AG04450 (cell line): ENCODE data around the gene C7orf25. TPM values are rescaled to one million over a fixed set of nuclear protein-coding genes. Genes with fewer than 3 reads are reported as not detected.

Source experiments
- CTCF ChIA-PET: fragments of 300-600, 350-600 bp; formaldehyde crosslinking; extraction: SDS; loops from one replicate; lab custom pipeline; 2022; ENCODE audit warnings: antibody characterized with exemption, inconsistent platforms; lab: Charles Lee
- POLR2A ChIA-PET: fragments of 350-600 bp; formaldehyde crosslinking; extraction: SDS; loops from one replicate; lab custom pipeline; 2021; ENCODE audit warnings: antibody characterized with exemption, inconsistent platforms; lab: Yijun Ruan, JAX
- DNase-seq: peaks from one replicate; pipeline ENCODE4 v3.0.0-alpha.2; 2011; ENCODE audit warnings: low read depth, low spot score
- H3K27ac ChIP-seq: one replicate; pipeline ENCODE4 v1.5.1; 2012; ENCODE audit warnings: low read depth, low read length, control low read depth
- H3K27me3 ChIP-seq: one replicate; pipeline ENCODE4 v1.6.0; 2012; ENCODE audit warnings: low read length; ENCODE audit not compliant: control insufficient read depth, insufficient read depth
- H3K4me3 ChIP-seq: 2 replicates; pipeline ENCODE4 v1.5.1; 2011; ENCODE audit warnings: mild to moderate bottlenecking, low read depth, low read length, control low read depth
- H3K9me3 ChIP-seq: 2 replicates; pipeline ENCODE4 v1.5.1; 2012; ENCODE audit warnings: low read length; ENCODE audit not compliant: control insufficient read depth, insufficient read depth
- CTCF ChIP-seq: IDR thresholded peaks from 2 replicates; pipeline ENCODE4 v1.5.1; 2011; ENCODE audit warnings: low read depth, low read length, control low read depth, inconsistent platforms
- polyA plus RNA-seq: library from polyadenylated mRNA; depleted of rRNA; stranded (reverse); fragments of >200 nt; gene quantifications from 2 replicates; pipeline ENCODE4 v1.2.3, GENCODE V29; 2011

C7orf25 gene
- polyA plus RNA-seq, 1 experiment: 3.8 TPM

GRCh38 chr7:42931447-42931833 lies 19.6 kb upstream of the C7orf25 start:
- Histone ChIP-seq H3K27me3 (no peaks in the 10 kb centered on the region), H3K9me3 (no peaks in the 10 kb centered on the region), H3K4me3 (peak overlapping the region; percentile 93), H3K27ac (peak overlapping the region; percentile 76)
- ChIA-PET POLR2A (interaction anchor here (0.8 to 1.7 kb wide), 3 partner anchors 10 to 318 kb away, joined by 3 to 10 read pairs (median 3); no protein-coding TSS in a partner anchor), CTCF (interaction anchor here (0.6 to 2.7 kb wide), 5 partner anchors 330 to 991 kb away, joined by 3 to 12 read pairs (median 7); no protein-coding TSS in a partner anchor)
- no peak for TF ChIP-seq CTCF
- no peak for DNase-seq

- TF ChIP-seq CTCF: no peak
- ChIA-PET CTCF (interaction anchor here (0.6 to 2.9 kb wide), 6 partner anchors 10 to 990 kb away, joined by 3 to 19 read pairs (median 8); partner anchors contain the start of gene STK17A), POLR2A (no interaction called here)
- Histone ChIP-seq H3K4me3 (peak overlapping the region; percentile 93), H3K27me3 (no peaks in the 10 kb centered on the region), H3K27ac (no peak overlapping the region), H3K9me3 (no peaks in the 10 kb centered on the region)
- no peak for DNase-seq
These were observed 19.0 kb upstream of the C7orf25 start for GRCh38 chr7:42930889-42931288.

GRCh38 chr7:42929449-42929848 lies 17.6 kb upstream of the C7orf25 start:
- no peak overlapping the region for H3K4me3 ChIP-seq
- no peak overlapping the region for H3K27ac ChIP-seq
- no peaks in the 10 kb centered on the region for H3K27me3 ChIP-seq
- no peak for TF ChIP-seq CTCF
- no peaks in the 10 kb centered on the region for H3K9me3 ChIP-seq
- POLR2A ChIA-PET: no interaction called here
- CTCF ChIA-PET: interaction anchor here (0.5 to 2.9 kb wide), 9 partner anchors 10 to 989 kb away, joined by 3 to 19 read pairs (median 3); partner anchors contain the start of gene STK17A
- no peak for DNase-seq

- no peak overlapping the region for H3K4me3 ChIP-seq
- CTCF ChIA-PET: interaction anchor here (0.8 to 2.9 kb wide), 6 partner anchors 10 to 988 kb away, joined by 3 to 19 read pairs (median 3); no protein-coding TSS in a partner anchor
- POLR2A ChIA-PET: no interaction called here
- no peaks in the 10 kb centered on the region for H3K9me3 ChIP-seq
- TF ChIP-seq CTCF: no peak
- DNase-seq: no peak
- H3K27ac ChIP-seq: no peak overlapping the region
- H3K27me3 ChIP-seq: no peaks in the 10 kb centered on the region
These were observed 16.9 kb upstream of the C7orf25 start for GRCh38 chr7:42928754-42929153.

- no peak overlapping the region for H3K4me3 ChIP-seq
- no peaks in the 10 kb centered on the region for H3K9me3 ChIP-seq
- ChIA-PET POLR2A (no interaction called here), CTCF (interaction anchor here (0.7 to 1.3 kb wide), 4 partner anchors 13 to 985 kb away, joined by 3 to 5 read pairs (median 4); no protein-coding TSS in a partner anchor)
- H3K27me3 ChIP-seq: no peaks in the 10 kb centered on the region
- no peak overlapping the region for H3K27ac ChIP-seq
- no peak for TF ChIP-seq CTCF
- no peak for DNase-seq
These were observed 14.3 kb upstream of the C7orf25 start for GRCh38 chr7:42926204-42926603.
